Measurements from ENCODE around the gene PITPNM1. TPM values are rescaled to one million over a fixed set of nuclear protein-coding genes. Genes with fewer than 3 reads are reported as not detected.

Gene PITPNM1
- total RNA-seq, 2 donors from 2014 or later, result 19.3 to 26.9 TPM

- no peak overlapping the region for H3K27ac ChIP-seq
- no peaks in the 10 kb centered on the region for H3K27me3 ChIP-seq (replicated peaks; ENCODE audit: insufficient read depth)
- no peaks in the 10 kb centered on the region for H3K36me3 ChIP-seq
- intact Hi-C loops (cut with DNase I), result no loop called here
- H3K4me1 ChIP-seq (replicated peaks), result no peaks in the 10 kb centered on the region
- H3K4me3 ChIP-seq, result no peak overlapping the region
- TF ChIP-seq POLR2A (IDR thresholded peaks at IDR 0.05) (no peak), POLR2AphosphoS5 (IDR thresholded peaks at IDR 0.05) (no peak), CTCF (IDR thresholded peaks at IDR 0.05) (no peak)
- no peak for DNase-seq (ENCODE audit: low spot score)
- no peaks in the 10 kb centered on the region for H3K9me3 ChIP-seq
- 91% methylated on average over 4 of the region's 4 CpGs for WGBS
These were observed 34.4 kb upstream of the PITPNM1 start for GRCh38 chr11:67539550-67539949.

GRCh38 chr11:67538823-67539505 is 33.8 kb upstream of the PITPNM1 start:
- intact Hi-C loops (cut with DNase I), result no loop called here
- H3K36me3 ChIP-seq, result no peaks in the 10 kb centered on the region

GRCh38 chr11:67538306-67538705 is 33.1 kb upstream of the PITPNM1 start:
- intact Hi-C loops (cut with DNase I), result no loop called here
- Histone ChIP-seq H3K36me3 (no peaks in the 10 kb centered on the region), H3K4me1 (replicated peaks) (no peaks in the 10 kb centered on the region), H3K27ac (no peak overlapping the region), H3K4me3 (no peak overlapping the region), H3K9me3 (no peaks in the 10 kb centered on the region), H3K27me3 (replicated peaks; ENCODE audit: insufficient read depth) (no peaks in the 10 kb centered on the region)
- DNase-seq (ENCODE audit: low spot score), result no peak
- no peak for TF ChIP-seq CTCF (IDR thresholded peaks at IDR 0.05)
- 61% methylated on average over 6 of the region's 6 CpGs for WGBS

More at GRCh38 chr11:67538823-67539505, 33.8 kb upstream of the PITPNM1 start:
- TF ChIP-seq CTCF (IDR thresholded peaks at IDR 0.05), result no peak
- TF ChIP-seq POLR2A (IDR thresholded peaks at IDR 0.05), result no peak
- TF ChIP-seq POLR2AphosphoS5 (IDR thresholded peaks at IDR 0.05), result no peak
- H3K4me1 ChIP-seq (replicated peaks), result no peaks in the 10 kb centered on the region
- no peaks in the 10 kb centered on the region for H3K9me3 ChIP-seq
- no peak overlapping the region for H3K4me3 ChIP-seq
- H3K27ac ChIP-seq, result no peak overlapping the region
- H3K27me3 ChIP-seq (replicated peaks; ENCODE audit: insufficient read depth), result no peaks in the 10 kb centered on the region
- 84% methylated on average over 10 of the region's 10 CpGs for WGBS
- DNase-seq (ENCODE audit: low spot score), result no peak

GRCh38 chr11:67535561-67535960 is 30.4 kb upstream of the PITPNM1 start:
- TF ChIP-seq POLR2A (IDR thresholded peaks at IDR 0.05) (no peak), CTCF (IDR thresholded peaks at IDR 0.05) (no peak), POLR2AphosphoS5 (IDR thresholded peaks at IDR 0.05) (no peak)
- H3K4me1 ChIP-seq (replicated peaks), result no peaks in the 10 kb centered on the region
- 76% methylated on average over 1 of the region's 1 CpG for WGBS
- H3K27ac ChIP-seq, result no peak overlapping the region
- H3K27me3 ChIP-seq (replicated peaks; ENCODE audit: insufficient read depth), result no peaks in the 10 kb centered on the region
- no peak for DNase-seq (ENCODE audit: low spot score)
- H3K36me3 ChIP-seq, result no peaks in the 10 kb centered on the region
- no peaks in the 10 kb centered on the region for H3K9me3 ChIP-seq
- H3K4me3 ChIP-seq, result no peak overlapping the region
- intact Hi-C loops (cut with DNase I), result no loop called here

GRCh38 chr11:67534070-67534679 is 29.0 kb upstream of the PITPNM1 start:
- no peaks in the 10 kb centered on the region for H3K27me3 ChIP-seq (replicated peaks; ENCODE audit: insufficient read depth)
- TF ChIP-seq CTCF (IDR thresholded peaks at IDR 0.05) (no peak), POLR2AphosphoS5 (IDR thresholded peaks at IDR 0.05) (no peak), POLR2A (IDR thresholded peaks at IDR 0.05) (no peak)
- no peaks in the 10 kb centered on the region for H3K4me1 ChIP-seq (replicated peaks)
- H3K36me3 ChIP-seq, result no peaks in the 10 kb centered on the region
- H3K4me3 ChIP-seq, result no peak overlapping the region
- intact Hi-C loops (cut with DNase I), result no loop called here
- 38% methylated on average over 4 of the region's 4 CpGs for WGBS
- no peaks in the 10 kb centered on the region for H3K9me3 ChIP-seq
- H3K27ac ChIP-seq, result no peak overlapping the region
- no peak for DNase-seq (ENCODE audit: low spot score)

Data from prostate gland (tissue), 2 donors.